Measurements from ENCODE around the gene MAPK10.
"Not testable (repeated sequence)": the region's sequence is repeated elsewhere in the genome, so short reads cannot be mapped to it uniquely, and the experiment has no call there.

MAPK10 gene

DNA sequence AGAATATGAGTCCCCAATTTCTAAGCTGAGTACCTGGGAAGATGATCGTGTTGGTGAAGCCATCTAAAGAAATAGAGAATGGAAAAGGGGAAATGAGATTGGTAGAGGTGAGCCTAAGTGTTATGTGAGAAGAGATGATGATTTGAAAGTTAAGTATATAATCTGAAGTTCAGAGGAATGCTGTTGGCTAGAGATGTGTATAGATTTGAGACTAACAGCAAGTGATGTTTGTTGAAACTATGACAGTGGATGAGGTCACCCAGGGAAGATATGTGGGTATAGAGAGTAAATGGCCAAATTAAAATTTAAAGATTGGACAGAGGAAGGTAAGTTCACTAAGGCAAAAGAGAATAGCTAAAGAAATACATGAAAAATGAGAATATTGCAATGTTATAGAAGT, 324.2 kb downstream of the MAPK10 start:
- DNase-seq (ENCODE audit: low spot score), result no peak

DNA sequence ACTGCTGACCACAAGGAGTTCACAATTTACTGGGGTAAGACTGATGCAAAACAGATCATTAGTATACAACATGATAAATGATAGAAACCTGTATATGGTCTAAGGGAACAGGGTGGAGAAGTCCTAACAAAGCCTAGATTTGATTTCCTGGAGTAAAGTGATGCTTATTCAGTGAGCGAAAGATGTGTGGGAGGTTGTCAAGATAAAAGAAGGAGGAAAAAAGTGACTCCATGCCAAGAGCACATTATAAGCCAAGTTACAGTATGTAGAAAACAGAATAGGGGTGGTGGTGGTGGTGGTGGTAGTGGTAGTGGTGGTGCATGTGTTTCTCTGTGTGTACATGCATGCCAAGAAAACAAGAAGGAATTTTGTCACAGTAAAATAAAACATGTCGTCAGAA, 325.2 kb downstream of the MAPK10 start:
- DNase-seq (ENCODE audit: low spot score), result no peak

DNA sequence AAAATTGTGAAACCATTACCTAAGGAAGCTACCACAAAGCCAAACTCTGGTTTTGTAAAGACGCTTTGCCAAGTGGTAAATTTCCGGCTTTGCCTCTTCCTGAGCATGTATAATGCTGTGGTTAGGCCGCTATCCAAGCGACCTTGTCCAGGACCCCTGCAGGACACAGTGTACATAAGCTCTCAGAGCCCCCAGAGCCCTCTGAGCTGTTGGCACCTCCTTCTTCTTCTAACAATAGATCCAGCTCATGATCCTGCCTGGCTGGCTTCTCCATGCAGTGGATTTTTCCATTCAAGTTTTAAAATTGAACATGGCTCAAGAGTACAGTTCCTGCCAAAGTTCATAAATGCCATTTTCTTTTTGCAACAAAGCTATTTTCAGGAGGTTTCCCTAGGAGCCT, 326.7 kb downstream of the MAPK10 start:
- no peak for DNase-seq (ENCODE audit: low spot score)

DNA sequence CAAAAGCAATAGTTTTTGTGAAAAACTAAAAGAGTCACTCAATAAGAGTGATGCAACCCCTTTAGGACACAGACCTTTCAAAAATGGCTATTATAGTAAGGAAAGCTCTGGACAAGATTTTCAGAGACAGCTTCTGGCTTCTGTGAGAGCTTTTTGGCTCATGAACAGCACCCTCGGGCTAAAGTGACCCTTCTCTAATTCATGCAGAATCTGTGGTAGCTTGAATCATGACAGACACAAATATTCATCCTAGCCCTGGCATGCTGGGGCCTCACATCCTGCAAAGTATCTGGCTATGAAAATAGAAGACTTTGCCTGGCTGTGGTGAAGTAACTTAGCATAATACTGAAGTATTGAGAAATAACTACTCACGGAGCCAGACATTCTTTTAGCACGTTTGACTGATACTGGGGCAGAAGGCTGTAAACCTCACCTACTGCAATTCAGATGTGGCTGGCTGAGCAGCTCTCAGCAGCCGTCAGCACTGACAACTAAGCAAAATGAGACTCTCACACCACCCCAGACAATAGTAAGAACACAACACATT, 327.3 kb downstream of the MAPK10 start:
- no peak for DNase-seq (ENCODE audit: low spot score)

DNA sequence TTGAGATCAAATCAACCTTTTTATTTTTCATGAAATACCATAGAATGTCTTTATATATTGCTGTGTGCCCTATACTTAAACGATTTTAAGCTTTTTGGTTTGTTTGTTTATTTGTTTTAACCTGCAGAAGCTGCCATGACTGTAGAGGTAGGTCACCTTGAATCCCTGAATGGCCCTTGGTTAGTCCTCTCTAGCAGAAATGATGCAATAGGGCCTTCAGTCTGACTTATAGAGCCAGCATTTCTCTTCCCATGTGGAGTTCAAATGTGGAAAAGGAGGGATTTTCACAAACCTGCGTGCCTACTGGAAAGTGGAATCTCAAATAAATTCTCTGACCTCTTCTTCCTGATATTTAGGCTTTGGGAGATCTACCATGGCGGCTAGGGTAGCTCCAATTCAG, 327.9 kb downstream of the MAPK10 start:
- DNase-seq (ENCODE audit: low spot score), result no peak

DNA sequence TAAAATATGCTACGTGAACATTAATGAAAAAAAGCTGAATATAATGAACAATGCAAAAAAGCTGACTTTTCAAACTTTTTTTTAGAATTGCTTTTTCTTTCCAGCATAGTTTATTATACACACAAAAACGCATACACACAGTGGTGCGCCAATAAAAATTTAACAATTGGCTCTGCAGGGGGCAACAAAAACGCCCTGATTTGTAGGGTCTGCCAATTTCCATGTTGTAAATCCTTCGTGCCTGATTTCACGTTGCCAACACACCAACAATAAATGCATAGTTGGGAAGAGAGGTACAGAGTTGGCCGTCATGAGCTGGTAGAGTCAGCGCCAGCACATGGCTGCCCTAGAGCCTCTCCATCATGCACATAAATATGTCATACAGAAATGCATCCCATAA, 333.1 kb downstream of the MAPK10 start:
- no peak for DNase-seq (ENCODE audit: low spot score)

DNA sequence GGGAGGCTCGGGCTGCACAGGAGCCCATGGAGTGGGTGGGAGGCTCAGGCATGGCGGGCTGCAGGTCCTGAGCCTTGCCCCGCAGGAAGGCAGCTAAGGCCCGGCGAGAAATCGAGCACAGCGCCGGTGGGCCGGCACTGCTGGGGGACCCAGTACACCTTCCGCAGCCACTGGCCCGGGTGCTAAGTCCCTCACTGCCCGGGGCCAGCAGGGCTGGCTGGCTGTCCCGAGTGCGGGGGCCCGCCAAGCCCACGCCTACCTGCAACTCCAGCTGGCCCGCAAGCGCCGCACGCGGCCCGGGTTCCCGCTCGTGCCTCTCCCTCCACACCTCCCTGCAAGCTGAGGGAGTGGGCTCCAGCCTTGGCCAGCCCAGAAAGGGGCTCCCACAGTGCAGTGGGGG, 338.2 kb downstream of the MAPK10 start:
- not testable (repeated sequence) for DNase-seq (ENCODE audit: low spot score)

DNA sequence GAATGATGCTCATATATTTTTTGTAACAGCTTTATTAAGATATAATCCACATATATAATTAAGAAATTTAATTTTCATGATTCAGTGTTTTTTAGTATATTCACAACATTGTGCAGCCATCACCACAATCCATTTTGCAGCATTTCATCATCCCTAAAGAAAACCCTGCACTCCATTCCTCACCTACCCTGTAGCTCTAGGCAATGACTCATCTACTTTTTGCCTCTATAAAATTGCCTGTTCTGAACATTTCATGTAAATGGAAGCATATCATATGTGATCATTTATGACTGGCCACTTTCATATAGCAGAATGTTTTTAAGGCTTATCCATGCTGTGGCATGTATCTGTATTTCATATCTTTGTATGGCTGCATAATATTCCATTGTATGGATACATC, 339.9 kb downstream of the MAPK10 start:
- no peak for DNase-seq (ENCODE audit: low spot score)

DNA sequence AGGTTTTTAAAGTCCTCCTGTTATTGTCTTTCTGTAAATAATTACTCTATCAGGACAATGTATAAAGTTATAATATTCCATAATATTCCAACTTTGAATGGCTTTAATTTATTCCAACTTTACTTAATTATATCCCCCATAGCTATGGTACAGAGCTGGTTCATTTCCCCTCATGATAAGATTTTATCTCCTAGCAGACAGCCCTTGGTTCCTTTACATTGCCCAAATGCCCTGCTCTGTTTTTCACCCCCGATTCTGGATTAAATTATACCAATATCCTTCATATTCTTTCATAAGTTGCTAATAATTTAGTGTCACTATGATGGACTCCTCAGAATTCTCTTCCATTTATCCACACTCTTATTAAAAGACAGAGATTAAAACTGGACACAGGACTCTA, 340.5 kb downstream of the MAPK10 start:
- DNase-seq (ENCODE audit: low spot score), result no peak

DNA sequence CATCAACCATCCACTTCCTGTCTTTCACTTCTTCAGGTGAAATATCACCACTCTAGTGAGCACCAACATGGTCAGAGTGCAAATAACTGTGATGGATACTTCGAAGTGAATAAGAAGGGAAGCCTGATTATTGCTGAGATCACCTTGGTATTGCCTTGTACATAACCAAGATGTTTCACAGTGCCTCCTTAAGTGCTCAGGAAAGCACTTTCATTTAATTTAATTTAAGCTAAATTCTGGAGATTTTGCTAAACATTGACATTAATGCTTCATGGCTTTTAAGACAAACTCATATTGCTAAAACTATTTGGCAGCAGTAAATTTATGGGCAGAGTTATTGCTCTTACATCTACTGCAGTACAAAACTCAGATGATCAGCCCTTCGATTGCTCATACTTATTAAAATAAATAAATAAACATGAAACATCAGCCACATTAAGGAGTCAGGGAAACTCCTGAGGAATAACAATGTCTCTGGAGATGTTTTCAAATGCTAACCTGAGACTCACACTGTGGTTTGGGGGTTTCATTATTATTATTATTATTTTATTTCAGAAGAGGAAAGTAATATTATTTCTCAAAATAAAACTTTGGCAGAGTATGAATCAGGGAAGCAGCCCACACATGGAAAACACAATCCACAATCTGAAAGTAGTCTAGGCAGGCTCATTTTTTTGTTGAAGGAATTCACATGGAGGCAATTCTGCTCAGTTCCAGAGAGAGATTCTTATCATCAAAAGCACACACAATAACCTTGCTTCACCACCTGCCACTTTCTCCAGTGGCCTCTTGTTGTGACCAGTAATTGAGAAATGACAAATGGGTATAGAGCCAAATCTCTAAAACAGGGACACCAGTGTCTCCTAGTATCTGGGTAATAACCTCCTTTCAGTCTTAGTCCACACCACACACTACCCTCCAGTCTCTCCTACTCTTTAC, 344.2 kb downstream of the MAPK10 start:
- no peak for DNase-seq (ENCODE audit: low spot score)

DNA sequence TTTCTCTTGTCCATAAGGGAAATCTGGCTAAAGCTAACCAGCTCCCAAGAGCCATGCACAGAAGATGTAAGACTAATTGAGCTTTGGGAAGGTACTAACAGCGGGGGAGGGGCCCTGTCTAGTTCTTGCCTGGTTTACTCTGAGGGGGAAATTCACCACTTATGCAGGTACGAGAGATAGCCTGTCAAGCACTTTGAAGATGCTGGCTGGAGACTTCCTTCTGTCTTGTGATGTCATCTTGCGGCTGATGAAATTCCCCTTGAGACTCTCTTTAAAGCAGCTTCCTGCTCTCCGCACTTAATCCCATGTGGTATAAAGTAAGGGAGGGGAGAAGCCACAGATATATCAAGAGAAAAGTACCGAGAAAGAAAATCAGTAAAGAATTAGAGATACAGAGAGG, 345.3 kb downstream of the MAPK10 start:
- DNase-seq (ENCODE audit: low spot score), result no peak

DNA sequence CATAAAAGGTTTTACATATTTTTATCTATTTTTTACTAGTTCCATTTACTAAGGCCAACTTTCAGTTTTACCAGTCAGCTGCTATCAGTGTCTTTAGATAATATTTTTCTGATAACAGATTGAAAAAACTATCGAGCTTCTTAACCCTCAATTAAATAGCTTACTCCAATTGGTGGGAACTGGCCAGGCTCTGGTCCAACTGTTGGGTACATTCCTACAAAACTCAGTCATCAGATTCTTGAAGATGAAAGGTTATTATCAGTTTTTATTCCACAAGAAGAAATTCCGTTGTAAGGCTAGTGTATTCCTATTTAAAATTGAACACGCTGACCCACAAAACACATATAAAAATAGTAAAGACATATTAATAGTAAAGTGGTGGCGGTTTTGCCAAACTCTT, 346.2 kb downstream of the MAPK10 start:
- DNase-seq (ENCODE audit: low spot score), result no peak

DNA sequence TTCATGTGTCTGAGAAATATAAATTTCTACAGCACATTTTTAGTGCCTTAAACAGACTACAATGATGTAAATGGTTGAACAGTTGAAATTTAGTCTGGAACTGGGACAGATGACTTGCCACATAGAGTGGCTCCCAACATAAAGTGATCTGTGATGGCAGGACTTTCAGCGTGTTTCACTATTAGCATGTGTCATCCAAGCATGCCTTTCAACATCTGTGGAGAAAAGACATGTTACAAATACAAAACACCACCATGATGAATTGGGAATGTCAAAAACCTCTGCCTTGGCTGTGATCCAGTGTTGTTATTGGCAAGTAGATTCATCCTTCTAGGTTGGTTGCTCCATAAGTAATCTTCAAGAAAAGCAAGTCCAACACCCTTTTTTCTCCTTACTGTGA, 348.7 kb downstream of the MAPK10 start:
- DNase-seq (ENCODE audit: low spot score), result no peak

DNA sequence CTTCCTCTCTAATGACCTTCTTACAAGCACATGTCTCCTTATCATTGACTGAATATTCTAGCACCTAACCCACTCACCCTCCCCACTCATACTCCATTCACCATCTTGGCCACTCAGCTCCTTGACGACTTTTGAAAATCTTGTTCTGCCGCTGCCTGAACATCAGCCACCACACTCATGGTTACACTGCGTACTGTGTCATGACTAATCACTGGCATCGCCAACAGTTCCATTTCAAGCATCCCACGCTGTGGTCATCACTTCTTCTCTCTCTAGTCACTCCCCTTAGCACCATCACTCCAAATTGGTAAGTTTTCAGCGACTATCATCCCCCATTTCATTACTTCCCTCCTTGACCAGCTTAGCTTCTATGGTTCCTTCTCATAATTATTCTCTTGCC, 352.8 kb downstream of the MAPK10 start:
- no peak for DNase-seq (ENCODE audit: low spot score)

DNA sequence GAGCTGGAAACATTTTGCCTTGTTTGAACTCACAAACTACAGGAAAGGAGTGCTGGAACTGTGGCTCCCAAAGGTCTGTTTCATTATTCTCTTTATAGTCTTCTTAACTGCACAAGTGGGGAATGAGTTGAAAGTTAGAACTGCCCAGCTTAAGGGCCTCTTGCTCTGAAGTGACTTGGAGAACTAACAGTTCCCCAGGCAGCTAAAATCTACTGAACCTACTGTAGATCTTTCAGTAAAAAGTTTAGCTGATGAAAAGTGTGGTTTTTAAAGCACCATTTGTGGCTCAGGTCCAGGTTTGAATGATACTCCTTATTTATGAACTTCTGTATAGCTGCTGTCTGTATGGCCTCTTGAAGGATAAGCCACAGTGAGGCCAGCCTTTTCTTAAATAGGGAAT, 353.8 kb downstream of the MAPK10 start:
- DNase-seq (ENCODE audit: low spot score), result no peak

DNA sequence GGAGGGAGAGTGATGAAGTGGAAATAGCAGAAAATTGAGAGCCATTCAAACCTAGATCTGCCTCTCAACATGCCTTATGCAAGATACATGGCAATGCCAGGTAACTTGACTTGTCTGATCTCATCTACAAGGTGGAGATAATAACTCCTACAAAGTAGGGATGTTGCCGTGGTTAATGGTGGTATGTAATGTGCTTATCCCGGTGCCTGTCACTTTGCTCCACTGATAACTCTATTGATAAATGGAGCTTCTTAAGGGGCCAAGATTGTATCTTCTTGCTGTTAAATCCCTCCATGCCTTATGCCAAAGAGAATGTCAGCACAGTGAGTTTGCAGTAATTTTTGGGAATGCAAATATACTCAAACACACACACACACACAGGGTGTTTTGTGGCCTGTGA, 355.8 kb downstream of the MAPK10 start:
- DNase-seq (ENCODE audit: low spot score), result no peak

DNA sequence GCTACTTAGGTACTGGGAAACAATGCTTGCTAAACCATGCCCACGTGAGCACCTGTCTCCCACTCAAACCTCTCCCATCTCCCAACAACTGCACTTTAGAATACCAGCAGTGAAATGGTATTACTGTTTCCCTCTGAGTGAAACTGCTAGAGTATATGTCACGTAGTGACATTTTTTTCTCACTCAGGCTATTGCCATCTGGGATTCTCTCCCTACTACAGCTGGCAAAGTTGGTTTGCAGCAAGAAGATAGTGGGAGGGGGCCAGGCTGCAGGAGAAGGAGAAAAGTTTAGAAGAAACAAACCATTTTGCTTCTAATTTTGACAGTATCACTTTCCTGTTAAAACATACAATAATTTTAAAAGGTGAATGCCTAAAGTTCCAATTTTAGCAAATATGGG, 358.3 kb downstream of the MAPK10 start:
- no peak for DNase-seq (ENCODE audit: low spot score)

DNA sequence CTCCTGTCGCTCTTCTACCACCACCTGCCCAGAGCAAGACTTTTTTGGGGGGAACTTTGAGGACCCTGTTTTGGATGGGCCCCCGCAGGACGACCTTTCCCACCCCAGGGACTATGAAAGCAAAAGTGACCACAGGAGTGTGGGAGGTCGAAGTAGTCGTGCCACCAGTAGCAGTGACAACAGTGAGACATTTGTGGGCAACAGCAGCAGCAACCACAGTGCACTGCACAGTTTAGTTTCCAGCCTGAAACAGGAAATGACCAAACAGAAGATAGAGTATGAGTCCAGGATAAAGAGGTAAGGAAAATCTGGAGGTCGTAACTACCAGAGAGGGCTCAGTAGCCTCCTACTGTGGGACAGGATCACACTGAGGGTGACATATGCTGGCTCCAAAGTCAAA, 364.5 kb downstream of the MAPK10 start:
- no peak for DNase-seq (ENCODE audit: low spot score)

DNA sequence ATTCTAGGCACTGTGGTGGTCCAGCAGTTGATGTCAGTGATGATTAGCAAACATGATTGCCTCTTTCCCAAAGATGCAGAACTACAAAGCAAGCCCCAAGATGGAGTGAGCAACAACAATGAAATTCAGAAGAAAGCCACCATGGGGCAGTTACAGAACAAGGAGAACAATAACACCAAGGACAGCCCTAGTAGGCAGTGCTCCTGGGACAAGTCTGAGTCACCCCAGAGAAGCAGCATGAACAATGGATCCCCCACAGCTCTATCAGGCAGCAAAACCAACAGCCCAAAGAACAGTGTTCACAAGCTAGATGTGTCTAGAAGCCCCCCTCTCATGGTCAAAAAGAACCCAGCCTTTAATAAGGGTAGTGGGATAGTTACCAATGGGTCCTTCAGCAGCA, 365.3 kb downstream of the MAPK10 start:
- no peak for DNase-seq (ENCODE audit: low spot score)

DNA sequence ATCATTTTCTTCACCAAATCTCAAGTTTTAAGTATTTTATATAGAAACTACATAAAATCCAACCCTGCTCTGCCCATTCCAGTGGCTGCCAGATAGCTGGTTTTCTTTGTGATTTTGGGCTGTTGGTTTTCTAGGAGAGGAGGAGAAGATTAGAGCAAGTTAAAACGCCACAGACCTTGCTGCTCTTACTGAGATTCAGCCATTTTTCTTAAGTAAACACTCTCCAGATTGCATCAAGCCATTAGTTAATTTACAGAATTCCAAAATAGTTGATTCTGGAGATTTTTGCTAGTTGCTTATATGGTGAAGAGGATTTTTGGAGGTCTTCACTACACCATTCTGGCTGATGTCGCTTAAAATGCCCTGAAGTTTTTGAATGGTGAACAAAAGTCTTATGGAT, 366.2 kb downstream of the MAPK10 start:
- DNase-seq (ENCODE audit: low spot score), result no peak

DNA sequence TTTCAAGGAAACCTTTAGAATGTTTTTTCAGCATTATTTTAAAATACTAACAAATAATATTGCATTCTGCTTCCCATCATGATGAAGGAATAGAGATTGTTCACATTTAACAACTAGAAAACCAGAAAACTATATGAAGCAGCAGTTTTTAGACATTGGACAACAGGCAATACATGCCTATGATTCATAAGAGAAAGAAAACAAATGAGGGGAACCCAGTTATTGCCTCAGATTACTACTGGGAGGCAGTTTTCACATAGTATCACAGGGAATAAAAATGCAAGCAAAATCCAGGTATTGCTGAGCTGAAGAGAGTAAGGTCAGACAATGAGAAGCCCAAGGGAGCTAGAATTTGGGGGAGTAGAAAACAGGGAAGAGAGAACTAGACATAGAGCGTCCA, 373.6 kb downstream of the MAPK10 start:
- no peak for DNase-seq (ENCODE audit: low spot score)

DNA sequence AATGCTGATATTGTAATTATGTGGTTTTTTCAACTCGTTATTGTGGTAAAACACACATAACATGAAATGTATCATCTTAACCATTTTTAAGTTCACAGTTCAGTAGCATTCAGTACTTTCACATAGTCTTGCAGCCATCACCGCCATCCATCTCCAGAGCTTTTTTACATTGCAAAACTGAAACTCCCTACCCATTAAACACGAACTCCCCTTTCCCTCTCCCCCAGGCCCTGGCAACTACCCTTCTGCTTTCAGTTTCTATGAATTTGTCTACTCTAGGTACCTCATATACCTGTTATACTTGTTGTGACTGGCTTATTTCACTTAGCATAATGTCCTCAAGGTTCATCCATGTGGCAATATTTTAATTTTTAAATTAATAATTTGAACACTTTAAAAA, 380.6 kb downstream of the MAPK10 start:
- no peak for DNase-seq (ENCODE audit: low spot score)

DNA sequence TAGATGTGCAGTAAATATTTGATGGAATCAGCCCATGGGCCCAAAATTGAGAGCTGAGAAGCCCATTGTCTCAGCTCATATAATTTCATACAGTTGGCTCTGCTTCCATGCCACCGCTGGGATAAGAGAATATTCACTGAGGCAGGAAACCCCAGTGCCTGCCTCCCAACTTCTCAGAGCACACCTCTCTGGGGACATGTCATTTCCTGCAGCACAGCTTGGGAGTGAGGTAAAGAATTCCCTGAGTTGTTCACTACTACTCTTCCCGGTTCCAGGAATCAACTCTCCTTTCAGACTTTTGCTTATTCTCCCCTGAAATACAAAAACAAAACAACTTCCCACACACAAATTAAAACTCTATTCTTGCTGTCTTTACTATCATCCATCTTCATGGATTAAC, 389.3 kb downstream of the MAPK10 start:
- no peak for DNase-seq (ENCODE audit: low spot score)

All from hematopoietic multipotent progenitor cell treated with erythropoietin and hydrocortisone succinate and interleukin-3 and kit ligand, for 15 days (in vitro differentiated cells).